AG04450 (cell line): ENCODE results near the gene C12orf43. TPM values are rescaled to one million over a fixed set of nuclear protein-coding genes. Genes with fewer than 3 reads are reported as not detected.

Source experiments
- CTCF ChIA-PET: fragments of 300-600, 350-600 bp; formaldehyde crosslinking; extraction: SDS; loops from one replicate; lab custom pipeline; 2022; ENCODE audit warnings: antibody characterized with exemption, inconsistent platforms; lab: Charles Lee
- POLR2A ChIA-PET: fragments of 350-600 bp; formaldehyde crosslinking; extraction: SDS; loops from one replicate; lab custom pipeline; 2021; ENCODE audit warnings: antibody characterized with exemption, inconsistent platforms; lab: Yijun Ruan, JAX
- DNase-seq: peaks from one replicate; pipeline ENCODE4 v3.0.0-alpha.2; 2011; ENCODE audit warnings: low read depth, low spot score
- H3K27ac ChIP-seq: one replicate; pipeline ENCODE4 v1.5.1; 2012; ENCODE audit warnings: low read depth, low read length, control low read depth
- H3K27me3 ChIP-seq: one replicate; pipeline ENCODE4 v1.6.0; 2012; ENCODE audit warnings: low read length; ENCODE audit not compliant: control insufficient read depth, insufficient read depth
- H3K4me3 ChIP-seq: 2 replicates; pipeline ENCODE4 v1.5.1; 2011; ENCODE audit warnings: mild to moderate bottlenecking, low read depth, low read length, control low read depth
- H3K9me3 ChIP-seq: 2 replicates; pipeline ENCODE4 v1.5.1; 2012; ENCODE audit warnings: low read length; ENCODE audit not compliant: control insufficient read depth, insufficient read depth
- polyA plus RNA-seq: library from polyadenylated mRNA; depleted of rRNA; stranded (reverse); fragments of >200 nt; gene quantifications from 2 replicates; pipeline ENCODE4 v1.2.3, GENCODE V29; 2011
- TF ChIP-seq, protein P1 (sequence below): IDR thresholded peaks from 2 replicates; pipeline ENCODE4 v1.5.1; 2011; ENCODE audit warnings: low read depth, low read length, control low read depth, inconsistent platforms

Gene C12orf43
- polyA plus RNA-seq, 1 experiment = 13.6 TPM

DNA sequence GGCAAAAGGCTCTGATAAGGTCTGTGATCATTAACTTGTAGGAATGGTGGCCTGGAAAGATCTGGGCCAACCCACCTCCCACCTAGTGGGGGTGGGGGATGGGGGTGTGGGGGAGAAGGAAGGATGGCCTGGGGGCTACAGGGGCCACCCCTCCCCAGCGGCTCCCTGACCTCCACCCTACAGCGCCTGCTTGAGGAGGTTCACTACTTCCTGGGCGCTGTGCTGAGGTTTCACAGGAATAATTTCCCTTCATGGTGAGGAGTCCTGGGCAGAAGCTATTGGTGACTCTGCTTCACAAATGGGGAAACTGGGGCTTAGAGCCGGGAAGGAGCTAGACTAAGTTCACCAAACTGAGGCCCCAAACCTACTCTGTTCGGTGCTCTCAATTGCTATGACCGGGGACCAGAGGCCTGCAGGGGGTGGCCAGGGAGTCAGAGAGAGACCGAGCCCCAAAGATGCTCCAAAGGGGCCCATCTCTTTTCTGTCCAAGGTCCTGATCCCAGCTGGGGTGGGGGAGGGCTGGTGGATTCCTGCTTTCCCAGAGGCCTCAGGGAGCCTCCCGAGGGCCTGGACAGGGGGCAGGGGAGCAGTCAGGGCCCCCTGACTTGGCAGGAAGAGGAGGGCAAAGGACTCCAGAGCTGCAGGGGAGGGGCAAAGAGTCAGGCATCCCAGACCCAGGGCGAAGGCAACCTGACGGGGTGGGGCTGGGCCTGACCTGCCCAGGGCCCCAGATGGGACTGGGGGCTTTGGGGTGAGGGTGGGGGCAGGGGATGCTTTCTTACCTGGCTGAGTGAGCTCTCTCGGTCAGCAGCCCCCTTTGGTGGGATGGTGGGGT lies 36.2 kb downstream of the C12orf43 start:
- TF ChIP-seq, protein P1, sequence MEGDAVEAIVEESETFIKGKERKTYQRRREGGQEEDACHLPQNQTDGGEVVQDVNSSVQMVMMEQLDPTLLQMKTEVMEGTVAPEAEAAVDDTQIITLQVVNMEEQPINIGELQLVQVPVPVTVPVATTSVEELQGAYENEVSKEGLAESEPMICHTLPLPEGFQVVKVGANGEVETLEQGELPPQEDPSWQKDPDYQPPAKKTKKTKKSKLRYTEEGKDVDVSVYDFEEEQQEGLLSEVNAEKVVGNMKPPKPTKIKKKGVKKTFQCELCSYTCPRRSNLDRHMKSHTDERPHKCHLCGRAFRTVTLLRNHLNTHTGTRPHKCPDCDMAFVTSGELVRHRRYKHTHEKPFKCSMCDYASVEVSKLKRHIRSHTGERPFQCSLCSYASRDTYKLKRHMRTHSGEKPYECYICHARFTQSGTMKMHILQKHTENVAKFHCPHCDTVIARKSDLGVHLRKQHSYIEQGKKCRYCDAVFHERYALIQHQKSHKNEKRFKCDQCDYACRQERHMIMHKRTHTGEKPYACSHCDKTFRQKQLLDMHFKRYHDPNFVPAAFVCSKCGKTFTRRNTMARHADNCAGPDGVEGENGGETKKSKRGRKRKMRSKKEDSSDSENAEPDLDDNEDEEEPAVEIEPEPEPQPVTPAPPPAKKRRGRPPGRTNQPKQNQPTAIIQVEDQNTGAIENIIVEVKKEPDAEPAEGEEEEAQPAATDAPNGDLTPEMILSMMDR = no peak
- CTCF ChIA-PET = interaction anchor here (0.6 to 3.4 kb wide), 2 partner anchors 8 to 41 kb away, joined by 3 to 15 read pairs; no protein-coding TSS in a partner anchor
- DNase-seq = no peak

DNA sequence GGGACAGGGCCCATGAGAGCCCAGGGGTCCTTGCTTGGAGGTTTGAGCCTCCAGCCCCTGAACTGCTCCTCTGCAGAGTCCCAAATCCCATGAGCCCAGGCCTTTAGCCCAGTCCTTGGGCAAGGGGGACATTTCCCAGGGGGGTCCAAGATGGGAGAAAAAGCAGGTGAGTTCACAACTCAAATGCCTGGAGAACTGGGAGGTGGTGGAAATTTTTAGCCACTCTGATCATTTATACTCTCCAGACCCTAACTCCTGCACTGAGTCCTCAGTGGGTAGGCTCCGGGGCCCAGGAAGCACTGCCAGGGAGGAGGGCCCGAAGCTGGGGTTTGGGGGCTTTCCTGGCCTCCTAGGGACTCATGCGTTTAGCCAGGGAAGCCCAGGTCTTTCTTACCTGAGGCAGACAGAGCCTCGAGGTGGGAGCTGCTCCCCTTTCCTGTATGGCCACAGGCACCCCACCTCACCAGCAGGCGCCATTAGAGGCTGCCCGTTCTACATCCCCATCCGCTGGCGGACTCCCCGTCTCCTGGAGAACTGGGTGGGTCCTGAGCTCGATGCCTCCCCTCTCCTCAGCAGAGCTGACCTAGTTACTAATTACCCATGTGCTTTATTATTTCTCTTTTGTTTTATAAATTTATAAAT lies 36.9 kb downstream of the C12orf43 start:
- ChIA-PET CTCF (interaction anchor here (3.4 kb wide), 1 partner anchor 8 kb away, joined by 15 read pairs; no protein-coding TSS in a partner anchor), POLR2A (no interaction called here)
- Histone ChIP-seq H3K27me3 (peaks cover 2% of the 10 kb centered on the region), H3K4me3 (no peak overlapping the region), H3K27ac (no peak overlapping the region), H3K9me3 (no peaks in the 10 kb centered on the region)
- TF ChIP-seq, protein P1 = no peak
- DNase-seq = no peak

More for the DNA sequence above, 36.2 kb downstream of the C12orf43 start:
- POLR2A ChIA-PET = no interaction called here
- H3K27ac ChIP-seq = no peak overlapping the region
- no peak overlapping the region for H3K4me3 ChIP-seq
- H3K9me3 ChIP-seq = no peaks in the 10 kb centered on the region
- peaks cover 2% of the 10 kb centered on the region for H3K27me3 ChIP-seq

DNA sequence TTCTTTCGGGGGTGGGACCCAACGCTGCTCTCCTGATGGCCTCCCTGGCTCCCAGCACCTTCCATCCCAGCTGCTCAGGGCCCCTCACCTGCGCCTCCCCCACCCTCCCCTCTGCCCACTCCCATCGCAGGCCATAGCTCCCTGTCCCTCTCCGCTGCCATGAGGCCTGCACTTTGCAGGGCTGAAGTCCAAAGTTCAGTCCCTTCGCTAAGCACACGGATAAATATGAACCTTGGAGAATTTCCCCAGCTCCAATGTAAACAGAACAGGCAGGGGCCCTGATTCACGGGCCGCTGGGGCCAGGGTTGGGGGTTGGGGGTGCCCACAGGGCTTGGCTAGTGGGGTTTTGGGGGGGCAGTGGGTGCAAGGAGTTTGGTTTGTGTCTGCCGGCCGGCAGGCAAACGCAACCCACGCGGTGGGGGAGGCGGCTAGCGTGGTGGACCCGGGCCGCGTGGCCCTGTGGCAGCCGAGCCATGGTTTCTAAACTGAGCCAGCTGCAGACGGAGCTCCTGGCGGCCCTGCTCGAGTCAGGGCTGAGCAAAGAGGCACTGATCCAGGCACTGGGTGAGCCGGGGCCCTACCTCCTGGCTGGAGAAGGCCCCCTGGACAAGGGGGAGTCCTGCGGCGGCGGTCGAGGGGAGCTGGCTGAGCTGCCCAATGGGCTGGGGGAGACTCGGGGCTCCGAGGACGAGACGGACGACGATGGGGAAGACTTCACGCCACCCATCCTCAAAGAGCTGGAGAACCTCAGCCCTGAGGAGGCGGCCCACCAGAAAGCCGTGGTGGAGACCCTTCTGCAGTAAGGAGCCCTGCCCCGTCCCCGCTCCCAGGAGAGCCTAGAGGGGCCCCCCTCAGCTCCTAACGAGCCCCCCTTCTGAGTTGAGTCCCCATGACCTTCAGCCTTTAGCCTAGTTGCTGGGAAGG lies 37.7 kb downstream of the C12orf43 start, which contains the start of gene HNF1A:
TSS of gene HNF1A (plus strand) at position 248 of the 924 bp plus-strand sequence. CDS start at position 474, 226 bp downstream.
- ChIA-PET CTCF (no interaction called here), POLR2A (no interaction called here)
- H3K9me3 ChIP-seq = no peaks in the 10 kb centered on the region
- no peak within 1 kb of the TSS for H3K4me3 ChIP-seq
- TF ChIP-seq, protein P1 = no peak
- DNase-seq = no peak
- no peak within 1 kb of the TSS for H3K27ac ChIP-seq
- H3K27me3 ChIP-seq = peaks cover 2% of the 10 kb centered on the region

DNA sequence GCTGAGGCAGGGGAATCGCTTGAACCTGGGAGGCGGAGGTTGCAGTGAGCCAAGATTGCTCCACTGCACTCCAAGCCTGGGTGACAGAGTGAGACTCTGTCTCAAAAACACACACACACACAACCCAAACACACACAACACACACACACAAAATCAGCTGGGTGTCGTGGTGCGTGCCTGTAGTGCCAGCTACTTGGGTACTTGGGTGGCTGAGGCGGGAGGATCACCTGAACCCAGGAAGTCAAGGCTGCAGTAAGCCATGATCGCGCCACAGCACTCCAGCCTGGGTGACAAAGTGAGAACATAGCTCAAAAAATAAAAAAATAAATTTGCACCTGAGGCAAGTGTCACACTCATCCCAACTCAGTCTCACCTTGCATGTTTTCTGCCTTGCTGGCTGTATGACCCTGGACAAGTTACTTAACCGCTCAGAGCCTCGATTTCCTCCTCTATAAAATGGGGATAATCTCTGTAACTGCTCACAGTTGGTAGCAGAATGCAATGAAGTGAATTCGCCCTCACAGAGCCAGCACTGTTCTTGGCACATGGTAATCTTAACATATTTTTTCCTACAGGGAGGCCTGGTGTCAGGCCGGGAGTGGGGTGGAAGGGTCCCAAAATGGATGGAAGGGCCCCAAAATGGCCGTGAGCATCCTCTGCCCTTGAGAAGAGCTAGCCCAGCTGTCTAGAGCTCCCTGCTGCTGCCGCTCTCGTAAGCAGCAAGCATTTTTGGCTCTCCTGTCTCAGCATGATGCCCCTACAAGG lies 38.6 kb downstream of the C12orf43 start:
- H3K27me3 ChIP-seq = peaks cover 2% of the 10 kb centered on the region
- ChIA-PET POLR2A (no interaction called here), CTCF (no interaction called here)
- no peak overlapping the region for H3K27ac ChIP-seq
- no peaks in the 10 kb centered on the region for H3K9me3 ChIP-seq
- DNase-seq = no peak
- TF ChIP-seq, protein P1 = no peak
- H3K4me3 ChIP-seq = no peak overlapping the region
